ENCODE results near the gene FBXO40.

DNA sequence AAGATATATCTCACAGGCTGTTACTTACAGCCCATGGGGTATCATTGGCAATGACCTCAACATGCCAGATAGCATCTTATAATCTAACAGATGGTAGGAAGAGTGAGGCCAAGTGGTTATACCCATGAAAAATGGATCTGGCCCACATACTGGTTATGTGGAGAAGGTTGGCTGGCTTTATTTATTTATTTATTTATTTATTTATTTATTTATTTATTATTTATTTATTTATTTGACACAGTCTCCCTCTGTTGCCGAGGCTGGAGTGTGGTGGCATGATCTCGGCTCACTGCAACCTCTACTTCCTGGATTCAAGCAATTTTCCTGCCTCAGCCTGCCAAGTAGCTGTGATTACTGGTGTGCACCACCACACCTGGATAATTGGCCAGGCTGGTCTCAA, 11.6 kb downstream of the FBXO40 start:
- TF ChIP-seq POLR2A (IDR thresholded peaks at IDR 0.05): no peak
- TF ChIP-seq, protein P1, sequence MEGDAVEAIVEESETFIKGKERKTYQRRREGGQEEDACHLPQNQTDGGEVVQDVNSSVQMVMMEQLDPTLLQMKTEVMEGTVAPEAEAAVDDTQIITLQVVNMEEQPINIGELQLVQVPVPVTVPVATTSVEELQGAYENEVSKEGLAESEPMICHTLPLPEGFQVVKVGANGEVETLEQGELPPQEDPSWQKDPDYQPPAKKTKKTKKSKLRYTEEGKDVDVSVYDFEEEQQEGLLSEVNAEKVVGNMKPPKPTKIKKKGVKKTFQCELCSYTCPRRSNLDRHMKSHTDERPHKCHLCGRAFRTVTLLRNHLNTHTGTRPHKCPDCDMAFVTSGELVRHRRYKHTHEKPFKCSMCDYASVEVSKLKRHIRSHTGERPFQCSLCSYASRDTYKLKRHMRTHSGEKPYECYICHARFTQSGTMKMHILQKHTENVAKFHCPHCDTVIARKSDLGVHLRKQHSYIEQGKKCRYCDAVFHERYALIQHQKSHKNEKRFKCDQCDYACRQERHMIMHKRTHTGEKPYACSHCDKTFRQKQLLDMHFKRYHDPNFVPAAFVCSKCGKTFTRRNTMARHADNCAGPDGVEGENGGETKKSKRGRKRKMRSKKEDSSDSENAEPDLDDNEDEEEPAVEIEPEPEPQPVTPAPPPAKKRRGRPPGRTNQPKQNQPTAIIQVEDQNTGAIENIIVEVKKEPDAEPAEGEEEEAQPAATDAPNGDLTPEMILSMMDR (IDR thresholded peaks at IDR 0.05): no peak
